NCI-H2081 (cell line): Measurements from ENCODE around the gene MB.

ENCODE experiments used
- DNase-seq, 2 experiments: peaks; one replicate each; lab custom pipeline; 2025; lab: John Stamatoyannopoulos, UW

The MB gene

GRCh38 chr22:35593891-35594470, 23.1 kb downstream of the MB start:
- DNase-seq, result no peak

DNA sequence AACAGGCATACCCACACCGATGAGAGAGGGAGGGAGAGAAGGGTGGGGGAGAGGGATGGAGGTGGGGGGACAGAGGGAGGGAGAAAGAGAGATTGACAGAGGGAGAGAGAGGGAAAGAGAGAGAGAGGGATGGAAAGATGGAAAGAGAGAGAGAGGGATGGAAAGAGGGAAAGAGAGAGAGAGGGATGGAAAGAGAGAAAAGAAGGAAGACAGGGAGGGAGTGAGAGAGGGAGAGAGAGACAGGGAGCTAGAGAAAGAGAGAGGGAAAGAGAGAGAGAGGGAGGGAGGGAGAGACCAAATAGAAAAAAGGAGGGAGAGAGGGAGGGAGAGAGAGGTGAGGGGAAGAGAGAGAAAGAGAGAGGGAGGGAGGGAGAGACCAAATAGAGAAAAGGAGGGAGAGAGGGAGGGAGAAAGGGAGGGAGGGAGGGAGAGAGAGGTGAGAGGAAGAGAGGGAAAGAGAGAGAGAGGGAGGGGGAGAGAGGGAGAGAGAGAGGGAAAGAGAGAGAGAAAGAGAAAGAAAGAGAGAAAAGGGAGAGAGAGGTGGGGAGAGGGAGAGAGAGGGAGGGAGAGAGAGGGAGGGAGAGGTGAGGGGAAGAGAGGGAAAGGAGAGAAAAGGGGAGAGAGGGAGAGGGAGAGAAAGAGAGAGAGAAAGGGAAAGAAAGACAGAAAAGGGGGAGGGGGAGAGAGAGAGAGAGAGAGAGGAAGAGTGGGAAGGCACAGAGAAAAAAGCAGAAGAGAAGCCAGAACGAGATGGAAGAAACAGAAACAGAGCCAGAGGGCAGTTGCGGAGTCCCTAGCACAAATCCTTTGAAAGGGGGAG, 23.8 kb downstream of the MB start:
- no peak for DNase-seq

DNA sequence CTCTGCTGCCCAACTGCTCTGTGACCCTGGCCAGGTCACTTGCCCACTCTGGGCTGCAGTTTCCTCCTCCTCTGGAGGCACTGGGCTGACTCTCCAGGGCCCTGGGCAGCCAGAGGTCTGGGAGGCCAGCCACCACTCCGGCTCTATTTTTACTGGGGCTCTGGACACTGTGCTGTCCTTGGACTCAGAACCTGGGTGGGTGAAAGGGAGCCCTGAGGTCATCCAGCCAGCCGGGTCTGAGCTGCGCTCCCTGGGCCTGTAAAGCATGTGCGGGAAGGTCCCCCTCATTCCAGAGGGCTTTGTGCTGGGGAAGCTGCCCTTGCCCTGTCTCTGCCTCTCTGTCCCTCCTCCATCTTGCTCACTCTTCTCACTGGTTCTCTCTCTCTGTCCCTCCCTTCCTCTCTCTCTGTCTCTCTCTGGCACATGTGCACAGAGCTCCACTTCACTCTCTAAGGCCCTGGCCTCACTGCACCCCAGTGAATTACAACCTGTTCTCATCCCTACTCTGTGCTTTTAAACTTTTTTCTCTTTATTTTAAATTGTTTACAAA, 24.6 kb downstream of the MB start:
- DNase-seq, result no peak

GRCh38 chr22:35591714-35592417, 25.3 kb downstream of the MB start:
- DNase-seq, result no peak

DNA sequence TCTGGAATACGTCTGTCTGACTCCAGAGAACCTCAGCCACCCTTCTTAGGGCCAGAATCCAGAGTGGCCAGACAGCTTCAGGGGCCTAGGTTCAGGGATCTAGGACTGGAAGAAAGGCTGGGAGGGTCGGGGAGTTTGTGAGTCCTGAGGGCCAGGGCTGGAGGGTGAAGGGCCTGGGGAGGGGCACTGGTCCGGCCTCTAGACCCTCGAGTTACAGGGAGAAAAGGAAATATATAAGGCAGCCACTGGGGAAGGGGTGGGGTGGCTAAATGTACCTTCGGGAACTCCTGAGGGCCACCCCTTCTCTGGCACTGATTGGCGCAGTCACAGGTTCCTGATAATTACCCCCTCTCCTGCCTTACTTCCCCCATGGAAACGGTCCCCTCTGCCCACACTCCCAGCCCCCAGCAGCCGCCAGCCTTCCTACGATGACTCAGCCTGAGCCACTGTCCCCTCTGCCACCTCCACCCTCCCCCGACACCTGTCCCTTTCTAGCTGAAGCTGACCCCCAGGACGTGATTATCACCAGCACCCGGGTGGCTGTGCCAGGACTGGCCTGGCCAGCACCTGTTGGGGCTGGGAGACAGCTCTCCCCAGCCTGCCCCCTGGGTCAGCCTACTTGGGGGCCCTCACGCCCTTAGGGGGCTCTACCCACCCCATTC, 26.4 kb downstream of the MB start:
- no peak for DNase-seq

DNA sequence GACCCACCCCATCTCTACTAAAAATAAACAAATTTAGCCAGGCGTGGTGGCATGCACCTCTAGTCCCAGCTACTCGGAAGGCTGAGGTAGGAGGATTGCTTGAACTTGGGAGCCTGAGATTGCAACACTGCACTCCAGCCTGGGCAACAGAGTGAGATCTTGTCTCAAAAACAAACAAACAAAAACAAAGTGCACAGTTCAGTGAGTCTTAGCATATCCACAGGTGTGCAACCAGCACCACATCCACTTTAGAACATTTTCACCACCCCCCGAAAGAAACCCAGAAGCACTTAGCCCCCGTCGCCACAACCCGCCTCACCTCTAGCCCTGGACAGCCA, 27.4 kb downstream of the MB start:
- DNase-seq, result no peak

DNA sequence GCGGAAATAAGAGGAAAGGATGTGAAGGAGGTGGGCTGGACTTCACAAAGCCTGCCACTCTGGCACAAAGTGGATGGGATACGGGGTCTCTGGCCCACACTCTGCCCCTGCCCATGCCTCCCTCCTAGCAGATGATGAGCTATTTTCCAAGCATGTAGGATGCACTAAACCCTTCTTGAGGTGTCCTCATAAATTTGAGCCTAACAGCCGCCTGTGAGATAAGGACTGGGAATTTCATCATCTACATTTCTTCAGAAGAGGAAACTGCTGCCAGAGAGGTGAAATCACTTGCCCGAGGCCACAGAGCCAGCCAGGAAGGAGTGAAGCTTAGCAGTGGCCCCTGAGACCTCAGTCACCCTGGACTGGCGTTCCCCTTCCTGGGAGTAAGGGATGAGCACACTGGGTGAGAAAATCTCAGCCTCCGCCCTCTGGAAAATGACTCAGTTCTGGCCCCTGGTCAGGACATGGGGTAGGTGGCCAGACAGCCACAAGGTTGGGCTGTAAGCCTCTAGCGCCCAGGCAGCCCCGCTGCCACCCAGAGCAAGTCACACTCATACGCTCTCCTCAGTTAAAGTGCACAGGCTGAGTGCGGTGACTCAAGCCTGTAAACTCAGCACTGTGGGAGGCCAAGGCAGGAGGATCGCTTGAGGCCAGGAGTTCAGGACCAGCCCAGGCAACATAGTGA, 27.9 kb downstream of the MB start:
- DNase-seq, result no peak

DNA sequence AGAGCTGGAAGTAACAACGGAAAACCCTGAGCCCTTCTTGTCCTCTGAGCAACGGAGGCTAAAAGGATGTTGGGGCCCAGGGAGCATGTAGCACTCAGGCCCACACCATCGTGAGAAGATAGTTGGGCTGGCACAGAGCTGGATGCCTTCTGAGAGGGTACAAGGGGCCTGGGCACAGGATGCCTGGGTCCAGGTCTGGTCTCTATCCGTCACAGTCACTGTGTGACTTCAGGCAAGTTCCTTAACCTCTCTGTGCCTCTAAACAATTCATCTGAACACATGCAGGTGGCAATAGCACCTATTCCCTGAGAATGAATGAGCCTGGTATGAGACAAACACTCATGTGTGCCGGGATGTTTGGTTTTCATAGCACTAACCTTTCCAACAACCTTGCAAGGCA, 29.2 kb downstream of the MB start:
- no peak for DNase-seq

DNA sequence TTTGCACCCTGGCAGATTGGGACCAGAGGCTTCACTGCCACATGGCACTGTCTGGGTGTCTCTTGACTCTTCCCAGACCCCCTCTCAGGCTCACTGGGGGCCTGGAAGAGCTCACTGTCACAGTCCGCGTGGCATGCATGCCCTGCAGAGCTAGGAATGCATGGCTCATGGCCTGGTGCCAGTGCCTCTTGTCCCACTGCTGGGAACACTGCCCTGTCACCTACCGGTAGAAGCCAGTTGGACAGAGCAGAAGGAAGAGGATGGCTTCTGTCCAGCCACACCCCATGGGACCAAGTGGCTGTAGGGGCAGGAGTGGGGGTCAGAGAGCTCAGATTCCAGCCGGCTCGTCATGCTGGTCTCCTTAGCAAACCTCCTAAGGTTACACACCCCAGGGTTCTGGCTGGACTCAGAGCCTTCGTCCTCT, 29.7 kb downstream of the MB start:
- no peak for DNase-seq

GRCh38 chr22:35586771-35587170, 30.4 kb downstream of the MB start:
- no peak for DNase-seq

DNA sequence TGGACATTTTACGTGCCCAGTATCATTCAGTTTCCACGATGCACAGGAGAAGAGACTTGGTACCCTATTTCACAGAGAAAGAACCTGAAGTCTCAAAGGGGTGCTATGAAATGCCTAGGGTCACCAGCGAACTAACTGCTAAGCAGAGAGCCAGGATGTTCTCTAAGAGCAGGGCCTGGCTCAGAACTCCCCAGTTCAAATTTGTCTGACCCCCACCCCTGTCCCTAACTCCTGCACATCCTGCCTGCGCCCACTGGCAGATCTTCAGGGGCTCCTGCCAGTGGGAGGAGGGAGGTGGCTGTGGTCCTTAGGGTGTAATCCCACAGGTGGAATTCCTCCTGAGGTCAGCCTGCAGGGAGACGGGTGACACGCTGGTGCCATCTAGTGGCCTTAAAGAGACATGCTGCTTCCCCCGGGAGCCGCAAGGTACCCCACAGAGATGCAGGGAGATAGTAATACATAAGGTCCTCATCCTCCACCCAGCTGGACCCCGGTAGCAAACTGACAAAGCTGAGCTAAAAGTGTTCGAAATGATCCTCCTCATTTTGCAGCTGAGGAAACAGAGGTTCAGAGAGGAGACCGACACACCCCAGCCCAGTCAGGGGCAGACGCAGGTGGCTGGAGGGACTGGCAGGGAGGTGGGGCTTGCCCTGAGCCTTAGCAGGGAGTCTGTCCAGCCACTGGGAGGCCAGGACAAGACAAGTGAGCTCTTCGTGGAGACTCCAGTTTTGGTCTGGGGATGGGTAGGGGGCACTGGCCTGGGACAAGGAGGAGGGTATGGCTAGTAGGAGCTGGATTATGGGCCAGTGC, 34.1 kb downstream of the MB start:
- DNase-seq, result peak; percentile 47 to 61

DNA sequence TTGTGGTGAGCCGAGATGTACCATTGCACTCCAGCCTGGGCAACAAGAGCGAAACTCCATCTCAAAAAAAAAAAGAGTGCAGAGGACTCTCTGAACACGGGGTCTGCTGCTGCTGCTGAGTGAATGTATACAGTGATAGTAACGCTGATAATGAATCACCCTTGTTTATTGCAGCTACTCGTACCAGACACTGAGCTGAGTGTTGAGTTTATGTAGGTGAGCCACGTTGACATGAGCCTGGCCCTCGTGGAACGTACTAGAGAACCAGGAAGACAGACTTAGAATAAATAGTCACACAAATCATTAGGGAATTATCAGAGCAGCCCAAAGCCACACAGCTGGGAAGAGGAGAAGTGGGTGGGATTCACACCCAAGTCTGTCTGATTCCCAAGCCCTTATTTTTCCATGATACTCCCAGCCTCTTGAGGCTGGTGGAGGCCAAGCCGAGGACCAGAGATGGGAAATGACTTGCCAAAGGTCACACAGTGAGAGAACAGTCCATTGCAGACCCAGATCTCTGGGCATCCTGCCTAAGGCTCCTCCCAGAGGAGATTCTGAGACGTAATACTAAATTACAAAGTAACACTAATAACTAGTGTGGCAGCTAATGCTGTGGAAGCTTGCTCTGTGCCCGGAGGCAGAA, 34.8 kb downstream of the MB start:
- no peak for DNase-seq

- DNase-seq, result no peak
Measured at GRCh38 chr22:35581023-35581413, 36.1 kb downstream of the MB start.

DNA sequence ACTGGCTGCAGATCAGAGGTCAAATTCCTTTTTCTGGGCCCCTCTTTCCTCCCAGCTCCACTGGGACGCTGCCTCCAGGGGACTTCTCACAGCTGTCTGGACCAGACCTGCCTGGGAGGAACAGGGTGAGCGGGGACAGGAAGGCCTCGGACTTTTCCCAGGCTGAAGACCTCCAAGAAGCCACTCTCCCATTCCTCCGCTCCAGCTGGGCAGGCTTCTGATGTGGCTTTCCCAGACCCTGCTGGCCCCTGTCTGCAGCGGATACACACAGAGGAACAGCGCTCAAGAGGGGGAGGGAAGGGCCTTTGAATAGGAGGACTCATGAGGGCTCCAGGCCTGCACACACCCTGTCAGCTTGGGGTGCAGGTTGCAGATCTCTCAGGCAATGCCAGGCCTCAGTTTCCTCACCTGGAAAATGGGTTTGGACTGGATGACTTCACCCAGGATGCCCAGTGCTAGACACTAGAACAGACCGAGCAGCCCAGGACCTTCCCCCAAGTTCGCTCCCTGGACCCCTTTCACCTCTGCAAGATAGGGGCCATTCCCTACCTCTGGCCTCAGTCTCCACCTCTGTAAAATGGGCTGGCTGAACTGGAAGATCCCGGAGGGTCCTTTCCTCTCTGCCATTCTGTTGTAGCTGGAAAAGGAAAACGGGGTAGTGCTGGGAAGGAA, 36.6 kb downstream of the MB start:
- no peak for DNase-seq

DNA sequence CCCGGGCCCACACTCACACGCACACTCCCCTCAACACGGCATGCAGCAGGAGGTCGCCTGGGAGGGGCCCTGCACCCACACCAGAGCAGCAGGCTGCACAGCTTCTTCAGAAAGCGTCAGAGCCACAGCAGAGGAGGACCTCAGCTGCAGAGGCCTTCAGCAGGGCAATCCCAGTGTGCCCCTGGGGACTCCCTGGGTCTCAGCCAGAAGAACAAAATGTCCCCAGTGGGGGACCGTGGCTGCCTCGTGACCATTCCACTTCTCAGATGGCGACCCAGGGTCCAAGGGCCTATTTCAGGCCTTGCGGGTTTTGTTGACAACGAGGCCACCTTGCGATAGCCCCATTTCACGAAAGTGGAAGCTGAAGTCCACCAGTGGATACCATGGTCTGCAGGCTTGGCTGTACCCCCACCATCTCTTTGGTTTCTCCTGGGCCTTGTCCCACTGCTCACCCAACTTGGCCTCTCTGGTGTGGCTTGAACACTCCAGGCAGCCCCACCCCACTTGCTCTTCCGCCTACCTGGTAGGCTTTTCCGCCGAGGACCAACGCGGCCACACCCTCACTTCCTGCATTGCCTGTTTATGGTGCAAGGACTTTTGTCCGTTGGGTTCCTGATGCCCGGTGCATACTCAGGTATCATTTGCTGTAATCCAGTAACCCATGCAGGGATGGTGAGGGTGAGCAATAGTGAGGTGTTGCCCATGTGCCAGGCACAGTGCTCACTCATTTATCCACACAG, 38.1 kb downstream of the MB start:
- DNase-seq, result no peak

DNA sequence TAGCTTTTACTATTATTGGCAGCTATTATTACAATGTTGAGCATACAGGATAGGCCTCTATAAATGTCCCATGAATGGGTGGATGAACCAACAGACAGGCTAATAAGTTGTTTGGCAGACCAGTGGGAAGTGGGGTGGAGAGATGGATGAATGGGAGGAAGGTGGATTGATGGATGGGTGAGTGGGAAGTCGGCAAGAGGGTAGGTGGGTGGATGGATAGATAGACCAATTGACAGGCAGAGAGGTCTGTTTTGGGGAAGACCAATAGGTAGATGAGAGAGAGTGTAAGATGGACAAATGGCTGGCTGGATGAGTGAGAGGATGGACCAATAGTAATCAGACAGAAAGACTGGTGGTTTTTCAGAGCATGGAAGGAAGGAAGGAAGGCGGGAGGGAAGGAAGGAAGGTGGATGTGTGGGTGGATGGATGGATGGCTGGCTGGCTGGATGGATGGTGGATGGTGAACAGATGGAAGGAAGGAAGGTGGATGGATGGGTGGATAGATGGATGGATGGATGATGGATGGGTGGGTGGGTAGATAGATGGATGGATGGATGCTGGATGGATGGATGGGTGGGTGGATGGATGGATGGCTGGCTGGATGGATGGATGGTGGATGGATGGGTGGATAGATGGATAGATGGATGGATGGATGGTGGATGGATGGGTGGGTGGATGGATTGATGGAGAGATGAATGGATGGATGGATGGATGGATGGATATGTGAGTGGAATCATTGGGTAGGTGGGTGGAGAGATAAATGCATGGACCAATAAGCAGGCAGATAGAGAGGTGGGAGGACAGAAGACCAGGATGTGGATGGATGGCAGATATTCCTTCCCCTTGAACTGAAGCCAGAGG, 39.1 kb downstream of the MB start:
- no peak for DNase-seq

DNA sequence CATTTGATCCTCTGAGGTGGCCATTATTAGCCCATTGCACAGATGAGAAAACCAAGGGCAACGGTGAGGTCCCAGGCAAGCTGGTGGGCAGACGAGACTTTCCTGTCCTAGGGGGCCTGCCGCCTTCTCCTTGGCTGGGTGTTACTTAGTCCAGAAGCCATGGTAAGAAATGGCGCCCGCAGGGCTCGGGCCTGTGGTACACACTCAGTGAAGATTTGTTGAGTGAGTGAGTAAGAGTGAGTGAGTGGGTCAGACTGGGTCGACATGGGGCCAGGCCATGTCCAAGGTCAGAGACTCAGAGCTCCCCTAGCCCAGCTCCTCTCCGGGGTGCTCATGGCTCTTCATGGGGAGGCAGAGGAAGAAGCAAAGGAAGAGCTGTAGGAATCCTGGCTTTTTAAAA, 40.5 kb downstream of the MB start:
- no peak for DNase-seq

- DNase-seq, result no peak
Measured at GRCh38 chr22:35575116-35575748, 41.9 kb downstream of the MB start.
